Choroid plexus epithelial cell (primary cell): ENCODE data around the gene TSPYL1.

ENCODE experiments used
- DNase-seq: peaks from one replicate; pipeline ENCODE4 v3.0.0-alpha.2; 2010; ENCODE audit warnings: low read depth
- H3K4me3 ChIP-seq: 2 replicates; pipeline ENCODE4 v1.5.1; 2011; ENCODE audit warnings: low read depth, mild to moderate bottlenecking, control low read depth, low read length, moderate library complexity
- CTCF ChIP-seq: conservative IDR thresholded peaks from 2 replicates; pipeline ENCODE4 v1.5.1; 2011; ENCODE audit warnings: low read depth, mild to moderate bottlenecking, control low read depth, inconsistent platforms, low read length, moderate library complexity

The TSPYL1 gene

GRCh38 chr6:116278481-116278829, 1.3 kb downstream of the TSPYL1 start:
- H3K4me3 ChIP-seq: peak overlapping the region; percentile 92
- TF ChIP-seq CTCF: no peak
- no peak for DNase-seq

- no peak for DNase-seq
- peak overlapping the region; percentile 92 for H3K4me3 ChIP-seq
- no peak for TF ChIP-seq CTCF
These were observed 2.6 kb downstream of the TSPYL1 start for GRCh38 chr6:116277124-116277523.

GRCh38 chr6:116271149-116271708, 8.5 kb downstream of the TSPYL1 start:
- no peak for TF ChIP-seq CTCF
- no peak overlapping the region for H3K4me3 ChIP-seq
- DNase-seq: no peak

GRCh38 chr6:116268589-116269293, 11.0 kb downstream of the TSPYL1 start:
- TF ChIP-seq CTCF: peak; percentile 79

GRCh38 chr6:116267836-116268588, 11.7 kb downstream of the TSPYL1 start:
- no peak overlapping the region for H3K4me3 ChIP-seq
- TF ChIP-seq CTCF: no peak
- DNase-seq: no peak

More at GRCh38 chr6:116268589-116269293, 11.0 kb downstream of the TSPYL1 start:
- no peak overlapping the region for H3K4me3 ChIP-seq
- DNase-seq: peak; percentile 91

GRCh38 chr6:116266803-116267202, 12.9 kb downstream of the TSPYL1 start:
- no peak for TF ChIP-seq CTCF
- peak; percentile 63 for DNase-seq
- H3K4me3 ChIP-seq: no peak overlapping the region
